CD4-positive, alpha-beta T cell treated with Interleukin-17A for 1 hour (primary cell): ENCODE measurements around the gene GAPT.

ENCODE experiments used
- DNase-seq: peaks from one replicate; pipeline ENCODE4 v3.0.0-alpha.2; 2020

GAPT gene

GRCh38 chr5:58491216-58491892, at the start of gene GAPT:
Gene GAPT, plus strand, starts transcription at chr5:58491435. Its CDS starts 3,102 bp downstream, at chr5:58494537.
- DNase-seq, result peak; percentile 21

GRCh38 chr5:58444805-58445204, 46.4 kb upstream of the GAPT start:
- no peak for DNase-seq

- no peak for DNase-seq
Measured at GRCh38 chr5:58446024-58446423, 45.2 kb upstream of the GAPT start.

DNA sequence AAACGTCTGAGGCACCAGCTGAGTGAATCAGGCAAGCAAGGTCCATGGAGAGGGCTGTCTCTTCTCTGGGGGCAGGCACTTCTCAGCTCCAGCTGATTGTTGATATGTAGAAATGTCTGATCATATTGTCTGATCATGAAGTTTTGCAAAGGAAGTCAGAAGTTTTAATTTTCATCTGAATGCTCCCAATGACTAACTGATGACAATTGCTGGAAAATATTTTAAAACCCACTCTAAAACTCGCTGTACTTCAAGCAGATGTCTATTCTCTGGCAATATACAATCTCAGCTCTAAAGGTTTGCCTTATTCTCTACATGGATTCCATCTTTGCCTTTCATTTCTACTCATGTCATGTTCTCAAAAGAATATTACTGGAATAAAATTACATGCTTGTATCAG, 44.0 kb upstream of the GAPT start:
- DNase-seq, result no peak

DNA sequence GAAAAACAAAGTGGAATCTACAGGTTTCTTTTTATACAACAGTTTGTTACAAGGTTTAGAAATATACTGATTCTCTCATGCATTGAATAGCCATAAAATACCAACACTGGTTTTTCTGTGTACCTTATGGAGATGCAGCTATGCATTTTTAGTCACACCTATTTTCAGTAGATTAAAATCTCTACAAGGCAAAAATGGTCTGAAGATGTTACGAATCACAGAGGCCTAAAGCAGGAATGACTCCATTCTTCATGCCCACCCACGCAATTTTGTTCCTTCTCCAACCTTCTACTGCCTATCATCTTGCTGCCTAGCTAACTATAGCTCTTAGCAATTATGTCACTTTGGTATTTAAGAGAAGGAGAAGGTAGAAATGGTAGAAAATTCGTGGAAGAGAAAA, 41.2 kb upstream of the GAPT start:
- DNase-seq, result no peak

- DNase-seq, result no peak
Measured at GRCh38 chr5:58450811-58451629, 40.2 kb upstream of the GAPT start.

- DNase-seq, result no peak
Measured at GRCh38 chr5:58451732-58452565, 39.3 kb upstream of the GAPT start.

DNA sequence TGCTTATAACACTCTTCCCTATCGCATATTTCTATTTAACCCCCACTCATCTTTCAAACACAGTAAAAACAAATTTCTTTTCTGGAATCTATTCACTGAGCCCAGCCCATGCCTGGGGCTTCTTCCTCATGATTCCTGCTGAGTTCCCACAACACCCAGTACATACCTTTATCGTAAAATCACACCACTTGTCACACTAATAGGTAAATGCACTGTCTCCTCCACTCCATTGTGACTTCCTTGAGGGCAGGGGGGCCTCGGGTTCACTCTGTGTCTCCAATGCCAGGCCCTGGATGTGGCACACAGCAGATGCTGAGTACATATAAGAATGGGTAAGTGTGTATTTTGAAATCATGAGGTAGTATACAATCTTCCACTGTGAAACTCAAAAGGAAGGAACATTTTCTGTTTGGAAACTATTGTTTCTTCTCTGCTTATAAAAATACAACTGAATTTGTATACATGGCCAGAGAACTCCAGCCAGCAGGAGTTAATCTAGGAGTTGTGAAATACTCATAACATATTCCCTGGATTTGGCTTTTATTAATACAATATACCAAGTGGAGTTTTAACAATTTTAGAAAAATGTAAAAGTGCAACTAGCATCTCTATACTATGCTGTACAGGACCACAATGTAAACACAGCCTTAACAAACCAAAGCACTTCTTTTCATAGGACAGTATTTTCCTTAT, 38.5 kb upstream of the GAPT start:
- DNase-seq, result no peak

DNA sequence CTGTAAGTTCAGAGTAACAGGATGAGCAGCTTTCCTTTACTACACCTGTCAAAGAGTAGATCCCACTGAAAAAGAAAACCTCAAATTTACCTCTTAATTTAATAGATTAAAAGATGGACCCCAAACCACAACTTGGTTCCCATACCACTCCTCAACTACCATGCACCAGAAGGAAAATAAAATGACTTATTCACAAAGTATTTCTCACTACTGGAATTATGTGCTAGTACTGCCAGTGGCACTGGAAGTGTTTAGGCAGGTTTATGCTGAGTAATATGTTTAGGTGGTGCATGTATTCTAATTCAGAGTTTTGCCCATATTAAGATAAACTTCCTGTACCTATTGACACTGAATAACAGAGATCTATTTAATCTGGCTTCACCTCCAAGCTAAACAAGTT, 37.9 kb upstream of the GAPT start:
- no peak for DNase-seq

DNA sequence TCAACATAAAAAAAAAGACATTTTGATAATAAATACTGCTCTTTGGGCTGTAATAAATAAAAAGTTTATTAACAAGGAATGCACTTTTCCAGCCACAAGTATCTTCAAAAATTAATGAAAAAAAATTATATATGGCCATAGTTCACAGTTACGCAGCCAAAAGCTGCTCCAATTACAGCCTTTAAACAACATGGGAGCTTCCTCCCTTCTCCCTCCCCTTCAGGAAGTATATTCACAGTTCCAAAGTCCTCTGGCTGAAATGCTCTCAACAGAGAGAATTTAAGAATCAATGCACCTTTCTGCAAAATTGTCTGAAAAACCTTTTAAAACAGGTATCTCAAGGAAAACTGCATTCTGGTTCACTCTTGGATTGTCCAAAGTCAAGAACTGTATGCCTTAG, 37.2 kb upstream of the GAPT start:
- DNase-seq, result no peak

- no peak for DNase-seq
Measured at GRCh38 chr5:58455066-58455465, 36.2 kb upstream of the GAPT start.

GRCh38 chr5:58455480-58455879, 35.8 kb upstream of the GAPT start:
- no peak for DNase-seq

DNA sequence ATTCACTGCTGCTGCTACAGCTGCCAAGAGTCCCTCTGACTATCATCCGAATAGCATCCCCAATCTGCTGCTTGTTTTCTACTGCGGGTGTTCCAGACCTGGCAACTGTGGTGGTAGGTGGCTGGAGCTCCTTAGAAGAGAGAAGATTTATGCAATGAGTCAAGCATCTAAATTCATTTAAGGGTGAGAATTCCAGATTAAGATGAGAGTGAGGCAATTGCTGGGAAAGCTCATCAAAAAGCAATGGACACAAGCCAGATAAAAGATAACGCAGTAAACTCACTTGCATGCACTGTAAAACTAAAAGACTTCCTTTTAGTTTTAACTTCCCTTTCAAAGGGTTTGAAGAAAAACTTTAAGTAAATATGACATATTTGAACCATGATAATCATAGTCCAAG, 35.2 kb upstream of the GAPT start:
- no peak for DNase-seq

- DNase-seq, result no peak
Measured at GRCh38 chr5:58456486-58456885, 34.7 kb upstream of the GAPT start.

DNA sequence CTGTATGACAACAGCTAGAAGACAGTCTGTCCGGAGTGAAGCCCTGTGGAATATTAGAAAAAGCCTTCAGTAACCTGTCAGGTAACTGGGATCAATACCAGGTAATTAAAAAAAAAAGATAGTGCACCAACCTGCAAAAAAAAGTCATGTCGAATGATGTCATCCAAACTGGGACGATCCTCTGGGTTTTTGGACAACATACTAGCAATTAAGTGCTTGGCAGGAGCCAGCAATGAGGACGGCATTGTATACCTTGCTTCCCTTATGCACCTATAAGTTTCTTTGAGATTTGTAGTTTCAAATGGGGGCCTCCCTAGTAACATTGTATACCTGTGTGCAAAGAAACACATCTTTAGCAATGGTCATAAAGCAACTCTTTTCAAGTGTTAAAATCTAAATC, 34.2 kb upstream of the GAPT start:
- no peak for DNase-seq

- DNase-seq, result no peak
Measured at GRCh38 chr5:58458141-58458742, 33.0 kb upstream of the GAPT start.

DNA sequence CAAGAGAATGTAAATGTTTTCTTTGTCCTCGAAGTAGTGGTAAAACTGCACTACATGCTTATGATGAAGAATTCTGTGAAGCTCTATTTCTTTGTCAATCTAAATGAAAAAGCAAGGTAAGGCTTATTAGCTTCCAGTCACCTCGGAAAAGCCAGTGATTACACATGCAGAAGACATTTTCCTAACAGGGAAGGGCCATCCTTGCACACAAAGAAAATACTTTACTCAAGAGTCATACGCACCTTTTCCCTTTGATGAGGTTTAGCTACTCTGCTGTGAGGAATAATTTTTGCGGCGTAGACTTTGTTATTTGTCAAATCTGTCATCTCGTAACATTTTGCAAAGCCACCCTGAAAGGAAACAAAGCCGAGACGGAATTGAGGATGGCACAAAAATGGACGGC, 32.5 kb upstream of the GAPT start:
- peak; percentile 17 for DNase-seq

- DNase-seq, result peak; percentile 16
Measured at GRCh38 chr5:58459146-58460001, 31.9 kb upstream of the GAPT start.

- peak; percentile 92 for DNase-seq
Measured at GRCh38 chr5:58460002-58460731, 31.1 kb upstream of the GAPT start, which contains the start of gene PLK2. Gene PLK2, minus strand, starts transcription at chr5:58460086. Its CDS starts 127 bp downstream, at chr5:58459959.

- DNase-seq, result peak; percentile 92
Measured at GRCh38 chr5:58460732-58461286, 30.4 kb upstream of the GAPT start.
